ENCODE results near the gene ZNF670.

ZNF670 gene

GRCh38 chr1:247096112-247096511 lies 17.5 kb upstream of the ZNF670 start:
- H3K36me3 ChIP-seq (replicated peaks; ENCODE audit: low read depth, low read length) = peaks cover 42% of the 10 kb centered on the region
- H2AFZ ChIP-seq (ENCODE audit: low read depth, low read length) = no peak overlapping the region
- H3K79me2 ChIP-seq (ENCODE audit: low read length) = peaks cover 8% of the 10 kb centered on the region; the same call in 1 of the 2 replicates
- no peak overlapping the region for H3K4me2 ChIP-seq (ENCODE audit: low read length)
- no peaks in the 10 kb centered on the region for H3K27me3 ChIP-seq (ENCODE audit: low read depth, low read length)
- H3K4me1 ChIP-seq (ENCODE audit: low read length) = no peaks in the 10 kb centered on the region
- 0 out of 2 replicates have a peak, but pooled peaks cover 3% of the 10 kb centered on the region for H4K20me1 ChIP-seq (ENCODE audit: insufficient read depth, low read length)
- H3K4me3 ChIP-seq (ENCODE audit: low read length) = no peak overlapping the region
- no peak overlapping the region for H3K9ac ChIP-seq (ENCODE audit: low read length)
- peaks cover 18% of the 10 kb centered on the region for H3K9me3 ChIP-seq (ENCODE audit: insufficient read depth, low read length)
- TF ChIP-seq CTCF (IDR thresholded peaks at IDR 0.05; ENCODE audit: low read depth, low read length) = no peak
- no peak for TF ChIP-seq EZH2phosphoT487 (IDR thresholded peaks at IDR 0.05; ENCODE audit: low read depth)
- H3K27ac ChIP-seq (ENCODE audit: low read length) = no peak overlapping the region

GRCh38 chr1:247090455-247090854 lies 11.8 kb upstream of the ZNF670 start:
- Histone ChIP-seq H3K4me1 (ENCODE audit: low read length) (no peaks in the 10 kb centered on the region), H3K27ac (ENCODE audit: low read length) (no peak overlapping the region), H3K36me3 (replicated peaks; ENCODE audit: low read depth, low read length) (no peaks in the 10 kb centered on the region), H2AFZ (ENCODE audit: low read depth, low read length) (no peak overlapping the region), H3K9me3 (ENCODE audit: insufficient read depth, low read length) (no peaks in the 10 kb centered on the region), H3K4me3 (ENCODE audit: low read length) (no peak overlapping the region), H3K4me2 (ENCODE audit: low read length) (no peak overlapping the region), H3K9ac (ENCODE audit: low read length) (no peak overlapping the region), H4K20me1 (ENCODE audit: insufficient read depth, low read length) (no peaks in the 10 kb centered on the region), H3K27me3 (ENCODE audit: low read depth, low read length) (no peaks in the 10 kb centered on the region), H3K79me2 (ENCODE audit: low read length) (no peaks in the 10 kb centered on the region)
- no peak for TF ChIP-seq CTCF (IDR thresholded peaks at IDR 0.05; ENCODE audit: low read depth, low read length)
- no peak for TF ChIP-seq EZH2phosphoT487 (IDR thresholded peaks at IDR 0.05; ENCODE audit: low read depth)

GRCh38 chr1:247089616-247090375 lies 11.2 kb upstream of the ZNF670 start:
- Histone ChIP-seq H3K79me2 (ENCODE audit: low read length) (no peaks in the 10 kb centered on the region), H3K9me3 (ENCODE audit: insufficient read depth, low read length) (no peaks in the 10 kb centered on the region), H3K9ac (ENCODE audit: low read length) (no peak overlapping the region), H3K4me2 (ENCODE audit: low read length) (no peak overlapping the region), H4K20me1 (ENCODE audit: insufficient read depth, low read length) (no peaks in the 10 kb centered on the region), H3K36me3 (replicated peaks; ENCODE audit: low read depth, low read length) (no peaks in the 10 kb centered on the region), H3K4me1 (ENCODE audit: low read length) (no peaks in the 10 kb centered on the region), H3K27me3 (ENCODE audit: low read depth, low read length) (no peaks in the 10 kb centered on the region), H3K27ac (ENCODE audit: low read length) (no peak overlapping the region), H3K4me3 (ENCODE audit: low read length) (no peak overlapping the region), H2AFZ (ENCODE audit: low read depth, low read length) (no peak overlapping the region)
- TF ChIP-seq EZH2phosphoT487 (IDR thresholded peaks at IDR 0.05; ENCODE audit: low read depth) (no peak), CTCF (IDR thresholded peaks at IDR 0.05; ENCODE audit: low read depth, low read length) (no peak)

GRCh38 chr1:247088967-247089366 lies 10.4 kb upstream of the ZNF670 start:
- no peaks in the 10 kb centered on the region for H4K20me1 ChIP-seq (ENCODE audit: insufficient read depth, low read length)
- H3K9me3 ChIP-seq (ENCODE audit: insufficient read depth, low read length) = no peaks in the 10 kb centered on the region
- H3K4me2 ChIP-seq (ENCODE audit: low read length) = no peak overlapping the region
- H3K4me3 ChIP-seq (ENCODE audit: low read length) = no peak overlapping the region
- no peaks in the 10 kb centered on the region for H3K27me3 ChIP-seq (ENCODE audit: low read depth, low read length)
- H3K27ac ChIP-seq (ENCODE audit: low read length) = no peak overlapping the region
- no peaks in the 10 kb centered on the region for H3K36me3 ChIP-seq (replicated peaks; ENCODE audit: low read depth, low read length)
- no peak overlapping the region for H3K9ac ChIP-seq (ENCODE audit: low read length)
- TF ChIP-seq CTCF (IDR thresholded peaks at IDR 0.05; ENCODE audit: low read depth, low read length) (no peak), EZH2phosphoT487 (IDR thresholded peaks at IDR 0.05; ENCODE audit: low read depth) (no peak)
- no peaks in the 10 kb centered on the region for H3K4me1 ChIP-seq (ENCODE audit: low read length)
- H3K79me2 ChIP-seq (ENCODE audit: low read length) = no peaks in the 10 kb centered on the region
- no peak overlapping the region for H2AFZ ChIP-seq (ENCODE audit: low read depth, low read length)
